Gastroesophageal sphincter (tissue), 4 donors: ENCODE measurements around the gene ZNF575. TPM values are rescaled to one million over a fixed set of nuclear protein-coding genes. Genes with fewer than 3 reads are reported as not detected.
"Not testable (repeated sequence)": the region's sequence is repeated elsewhere in the genome, so short reads cannot be mapped to it uniquely, and the experiment has no call there.

Experiments used
- ATAC-seq: fragments of 150-250 bp; one replicate; pipeline ENCODE4 v1.9.1; 2016; ENCODE audit warnings: mild to moderate bottlenecking, moderate library complexity
- H3K27ac ChIP-seq, 4 donors: fragments of 200-600 bp; sonication (generic) in 3 of 4; 1 replicate in 3 of 4; 2 replicates in 1 of 4; pipeline ENCODE4 v1.5.1; 2016 to 2019
- H3K27me3 ChIP-seq: fragments of 200-600 bp; sonication (generic); one replicate; pipeline ENCODE4 v1.5.1; 2019
- H3K36me3 ChIP-seq, 2 donors: fragments of 200-600 bp; sonication (generic); one replicate each; pipeline ENCODE4 v1.5.1; 2019; ENCODE audit warnings: control low read depth in 1 of 2
- H3K4me1 ChIP-seq, 3 donors: fragments of 200-600 bp; sonication (generic); 1 replicate in 2 of 3; 2 replicates in 1 of 3; pipeline ENCODE4 v1.5.1; 2016 to 2019; ENCODE audit warnings: control low read depth in 2 of 3
- H3K4me3 ChIP-seq, 2 donors: fragments of 200-600 bp; sonication (generic); one replicate each; pipeline ENCODE4 v1.5.1; 2019; ENCODE audit warnings: mild to moderate bottlenecking in 1 of 2, moderate library complexity in 1 of 2
- H3K9me3 ChIP-seq, 3 donors: fragments of 200-600 bp; sonication (generic); one replicate each; pipeline ENCODE4 v1.5.1; 2017 to 2019; ENCODE audit warnings: control low read depth in 2 of 3
- CTCF ChIP-seq, 4 experiments: fragments of 200-600 bp in 2 of 4; fragments of 450-650 bp in 2 of 4; sonication (generic) in 1 of 4; IDR thresholded peaks; one replicate each; pipeline ENCODE4 v1.5.1; 2017 to 2019; ENCODE audit warnings: antibody characterized with exemption in 4 of 4, mild to moderate bottlenecking in 2 of 4, moderate library complexity in 2 of 4
- EP300 ChIP-seq: sonication (generic); formaldehyde crosslinking; IDR thresholded peaks from one replicate; pipeline ENCODE4 v1.6.1; 2017; ENCODE audit warnings: antibody characterized with exemption, mild to moderate bottlenecking
- POLR2A ChIP-seq, 2 donors: fragments of 450-650 bp; IDR thresholded peaks; one replicate each; pipeline ENCODE4 v1.6.1; 2017; ENCODE audit warnings: antibody characterized with exemption in 2 of 2, mild to moderate bottlenecking in 2 of 2, moderate library complexity in 1 of 2
- POLR2AphosphoS5 ChIP-seq: sonication (generic); formaldehyde crosslinking; IDR thresholded peaks from one replicate; pipeline ENCODE4 v1.6.1; 2017; ENCODE audit warnings: antibody characterized with exemption
- WGBS, 2 donors: methylation state at CpG; one replicate each; pipeline ENCODE4 v1.1.5; 2018; ENCODE audit warnings: low coverage in 1 of 2; 5-methylcytosine and 5-hydroxymethylcytosine counted together
- total RNA-seq, 4 donors: library from RNA; depleted of rRNA; stranded (reverse); fragments of >200 nt; gene quantifications; one replicate each; pipeline ENCODE4 v1.1.0, GENCODE V29; 2016

ZNF575 gene
- total RNA-seq, 4 donors from 2014 or later = 0.66 to 3.3 TPM; not detected in 2

GRCh38 chr19:43518051-43518450 lies 14.9 kb upstream of the ZNF575 start:
- ATAC-seq = no peak
- 84 to 95% methylated on average over 3 of the region's 4 CpGs for WGBS, 2 donors

GRCh38 chr19:43519436-43520088 lies 13.4 kb upstream of the ZNF575 start:
- peak; percentile 12 for TF ChIP-seq POLR2AphosphoS5
- TF ChIP-seq EP300 = no peak
- TF ChIP-seq CTCF (IDR thresholded peaks at IDR 0.05) = peak; percentile 87 to 91 (median 88)
- TF ChIP-seq POLR2A (IDR thresholded peaks at IDR 0.05) = no peak
- Histone ChIP-seq H3K36me3 (peaks cover 0 to 6% of the 10 kb centered on the region in 2 donors), H3K4me1 (peaks cover 0 to 25% (median 0%) of the 10 kb centered on the region in 3 donors), H3K27ac (no peak overlapping the region), H3K4me3 (no peak overlapping the region), H3K9me3 (no peaks in the 10 kb centered on the region), H3K27me3 (no peaks in the 10 kb centered on the region)
- 40 to 61% methylated on average over 7 to 9 of the region's 10 CpGs for WGBS, 2 donors
- peak; percentile 66 for ATAC-seq

More at GRCh38 chr19:43518051-43518450, 14.9 kb upstream of the ZNF575 start:
- TF ChIP-seq EP300 = no peak
- H3K4me1 ChIP-seq = peaks cover 0 to 10% (median 0%) of the 10 kb centered on the region in 3 donors
- no peak overlapping the region for H3K27ac ChIP-seq
- H3K9me3 ChIP-seq = no peaks in the 10 kb centered on the region
- H3K4me3 ChIP-seq = no peak overlapping the region
- no peaks in the 10 kb centered on the region for H3K27me3 ChIP-seq
- peaks cover 0 to 6% of the 10 kb centered on the region in 2 donors for H3K36me3 ChIP-seq

GRCh38 chr19:43522929-43523328 lies 10.1 kb upstream of the ZNF575 start:
- H3K36me3 ChIP-seq = peaks cover 0 to 6% of the 10 kb centered on the region in 2 donors
- no peaks in the 10 kb centered on the region for H3K27me3 ChIP-seq
- TF ChIP-seq POLR2AphosphoS5 = no peak
- peaks cover 0 to 53% (median 11%) of the 10 kb centered on the region in 3 donors for H3K4me1 ChIP-seq
- ATAC-seq = no peak
- WGBS, 2 donors = 73 to 81% methylated on average over 5 of the region's 5 CpGs
- no peaks in the 10 kb centered on the region for H3K9me3 ChIP-seq
- no peak overlapping the region for H3K27ac ChIP-seq
- no peak overlapping the region for H3K4me3 ChIP-seq

GRCh38 chr19:43523696-43524095 lies 9.3 kb upstream of the ZNF575 start:
- not testable (repeated sequence) for H3K36me3 ChIP-seq, H3K4me3 ChIP-seq, H3K27me3 ChIP-seq, ATAC-seq, H3K27ac ChIP-seq, H3K9me3 ChIP-seq
- H3K4me1 ChIP-seq = peaks cover 0 to 57% (median 11%) of the 10 kb centered on the region in 3 donors
- WGBS, 2 donors = 96 to 100% methylated on average over 4 to 6 of the region's 8 CpGs

GRCh38 chr19:43524922-43525835 lies 7.8 kb upstream of the ZNF575 start:
- peak overlapping the region; percentile 1 to 90 (median 89) for H3K27ac ChIP-seq
- 0 to 27% methylated on average over 1 to 2 of the region's 12 CpGs for WGBS, 2 donors
- H3K9me3 ChIP-seq = no peaks in the 10 kb centered on the region
- H3K4me1 ChIP-seq = peaks cover 0 to 48% (median 11%) of the 10 kb centered on the region in 3 donors
- H3K4me3 ChIP-seq = peak overlapping the region; percentile 79 to 91
- TF ChIP-seq POLR2AphosphoS5 = peak; percentile 43
- TF ChIP-seq POLR2A (IDR thresholded peaks at IDR 0.05) = no peak
- peaks cover 0 to 6% of the 10 kb centered on the region in 2 donors for H3K36me3 ChIP-seq
- ATAC-seq = peak; percentile 54
- no peaks in the 10 kb centered on the region for H3K27me3 ChIP-seq

- WGBS, 2 donors = 0 to 40% methylated on average over 1 to 8 of the region's 26 CpGs
- Histone ChIP-seq H3K4me1 (peaks cover 0 to 48% (median 11%) of the 10 kb centered on the region in 3 donors), H3K4me3 (peak overlapping the region; percentile 79 to 91), H3K27ac (peak overlapping the region; percentile 82 to 90 (median 89)), H3K36me3 (peaks cover 0 to 4% of the 10 kb centered on the region in 2 donors), H3K9me3 (no peaks in the 10 kb centered on the region), H3K27me3 (no peaks in the 10 kb centered on the region)
- ATAC-seq = peak; percentile 5
- TF ChIP-seq POLR2A (IDR thresholded peaks at IDR 0.05) = no peak
- no peak for TF ChIP-seq POLR2AphosphoS5
- no peak for TF ChIP-seq CTCF (IDR thresholded peaks at IDR 0.05)
- TF ChIP-seq EP300 = no peak
Measured at GRCh38 chr19:43525836-43526771, 6.9 kb upstream of the ZNF575 start.
